Ovary (tissue), 9 donors: ENCODE measurements around the gene CCDC171. TPM values are rescaled to one million over a fixed set of nuclear protein-coding genes. Genes with fewer than 3 reads are reported as not detected.

Source experiments
- DNase-seq, 5 donors: peaks; one replicate each; pipeline ENCODE4 v3.0.0-alpha.2; 2019 to 2020
- H3K27ac ChIP-seq, 2 donors: fragments of 200-600 bp; one replicate each; pipeline versions ENCODE4 v1.5.1 to v1.8.0; 2019 to 2022
- H3K27me3 ChIP-seq: fragments of 200-600 bp; one replicate; pipeline ENCODE4 v1.8.0; 2022
- H3K36me3 ChIP-seq: fragments of 200-600 bp; sonication (generic); one replicate; pipeline ENCODE4 v1.5.1; 2019
- H3K4me1 ChIP-seq: one replicate; pipeline ENCODE4 v1.8.1; 2013; ENCODE audit warnings: mild to moderate bottlenecking, moderate library complexity; ENCODE audit not compliant: insufficient read depth
- H3K4me3 ChIP-seq: fragments of 200-600 bp; sonication (generic); one replicate; pipeline ENCODE4 v1.5.1; 2017
- H3K9me3 ChIP-seq, 2 donors: fragments of 200-600 bp in 1 of 2; sonication (generic) in 1 of 2; one replicate each; pipeline versions ENCODE4 v1.5.1 to v1.8.1; 2013 to 2019; ENCODE audit warnings: mild to moderate bottlenecking in 1 of 2, moderate library complexity in 1 of 2
- CTCF ChIP-seq, 3 donors: fragments of 450-650 bp in 2 of 3; fragments of 200-600 bp in 1 of 3; IDR thresholded peaks; one replicate each; pipeline versions ENCODE4 v1.5.1 to v1.8.0; 2016 to 2022; ENCODE audit warnings: antibody characterized with exemption in 3 of 3, mild to moderate bottlenecking in 1 of 3
- EP300 ChIP-seq: sonication (generic); formaldehyde crosslinking; IDR thresholded peaks from one replicate; pipeline ENCODE4 v1.6.1; 2017; ENCODE audit warnings: antibody characterized with exemption
- POLR2A ChIP-seq: fragments of 450-650 bp; IDR thresholded peaks from one replicate; pipeline ENCODE4 v1.6.1; 2017; ENCODE audit warnings: antibody characterized with exemption, mild to moderate bottlenecking, moderate library complexity
- WGBS, 3 donors: extraction: QIAGEN DNeasy Blood & Tissue Kit in 1 of 3; methylation state at CpG; one replicate each; pipeline versions ENCODE4 v1.1.5 to v1.1.7; 2013 to 2017; 5-methylcytosine and 5-hydroxymethylcytosine counted together
- intact Hi-C, 4 donors: fragments of 100-400 bp; cut with DNase I; formaldehyde crosslinking; loops; one replicate each; pipeline versions ENCODE4 v1.11.0 to v1.15.1; 2022 to 2023
- polyA plus RNA-seq, 2 donors: library from polyadenylated mRNA; stranded (reverse); fragments of 200-250 nt in 1 of 2; fragments of 350-450 nt in 1 of 2; fragmentation: Illumina TruSeq in 1 of 2; extraction: RNeasy Lipid Tissue Mini Kit (QIAGEN cat#74804) in 1 of 2; gene quantifications; one replicate each; pipeline ENCODE4 v1.2.3, GENCODE V29; 2013 to 2014
- total RNA-seq, 7 donors: library from RNA; depleted of rRNA in 2 of 7; stranded (reverse); fragments of >200 nt in 2 of 7; fragmentation: NEBNext Ultra II Directional in 3 of 7; extraction: Animal tissue kit (Norgen Biotek cat#: 25700) in 3 of 7; gene quantifications; one replicate each; pipeline versions ENCODE4 v1.1.0 to v1.2.4, GENCODE V29; 2016 to 2023
- donor health status: DM: no; HTN: no; CAD: no; lungs with moderate emphysema.
- donor health status: DM: no; HTN: no; CAD: no.
- donor health status: Bipolar disorder and iron deficiency.
- donor health status: DM: yes; HTN: yes; CAD: no.
- donor health status: DM: no; HTN: no; CAD: no.
- donor health status: DM: yes; HTN: yes; CAD: no.

Gene CCDC171
- total and polyA plus RNA-seq, 9 donors: 2.0 to 6.1 (median 5.0) TPM

GRCh38 chr9:15882883-15883282 is 330.0 kb downstream of the CCDC171 start:
- TF ChIP-seq POLR2A: no peak
- no peak for TF ChIP-seq EP300
- no peak for TF ChIP-seq CTCF (IDR thresholded peaks at IDR 0.05)
- intact Hi-C loops: no loop called here
- 96 to 100% (median 96%) methylated on average over 3 of the region's 3 CpGs for WGBS, 3 donors
- H3K27ac ChIP-seq: no peak overlapping the region
- no peaks in the 10 kb centered on the region for H3K27me3 ChIP-seq
- no peaks in the 10 kb centered on the region for H3K9me3 ChIP-seq
- no peaks in the 10 kb centered on the region for H3K4me1 ChIP-seq
- H3K4me3 ChIP-seq: no peak overlapping the region
- DNase-seq: no peak
- no peaks in the 10 kb centered on the region for H3K36me3 ChIP-seq

DNA sequence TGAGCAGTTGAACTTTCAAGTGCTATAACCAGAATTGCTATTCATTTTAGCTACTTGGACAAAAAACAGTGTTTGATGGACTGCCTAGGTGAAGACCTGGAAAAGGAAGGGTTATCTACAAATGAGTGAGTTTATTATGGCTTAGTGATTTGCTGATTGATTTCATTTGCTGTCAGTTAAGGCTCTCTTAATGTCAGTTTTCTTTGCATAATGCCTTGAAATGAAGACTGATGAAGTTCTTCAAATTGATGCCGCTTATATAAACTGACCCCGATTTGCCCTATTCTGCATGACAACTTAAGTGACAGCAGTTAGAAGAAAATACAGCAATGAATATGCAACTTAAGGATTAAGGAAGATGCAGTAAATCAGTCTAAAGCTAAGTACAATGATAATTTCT is 332.6 kb downstream of the CCDC171 start:
- Histone ChIP-seq H3K27ac (no peak overlapping the region), H3K36me3 (no peaks in the 10 kb centered on the region), H3K4me3 (no peak overlapping the region), H3K4me1 (no peaks in the 10 kb centered on the region), H3K9me3 (no peaks in the 10 kb centered on the region), H3K27me3 (no peaks in the 10 kb centered on the region)
- intact Hi-C loops: no loop called here
- TF ChIP-seq EP300 (no peak), CTCF (IDR thresholded peaks at IDR 0.05) (no peak), POLR2A (no peak)
- WGBS, 3 donors: 91 to 95% (median 91%) methylated on average over 2 of the region's 2 CpGs
- no peak for DNase-seq

DNA sequence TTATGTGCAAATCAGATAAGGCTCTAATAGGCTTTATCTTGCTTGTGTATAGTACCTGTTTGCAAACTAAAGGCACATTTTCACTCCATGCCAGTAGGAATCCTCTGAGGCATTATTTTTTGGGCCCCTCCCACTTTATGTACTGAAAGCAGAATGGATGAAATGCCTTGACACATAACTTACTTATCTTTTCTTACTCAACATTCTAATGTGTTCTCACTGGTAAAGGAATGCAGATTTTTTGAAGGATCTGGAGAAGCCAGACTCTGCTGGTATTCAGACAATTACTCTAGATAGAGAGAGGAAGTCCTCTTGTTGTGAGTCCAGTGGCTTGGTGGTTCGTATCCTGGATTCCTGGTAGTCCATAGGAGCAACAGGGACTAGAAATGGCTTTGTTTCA is 336.7 kb downstream of the CCDC171 start:
- Histone ChIP-seq H3K9me3 (no peaks in the 10 kb centered on the region), H3K4me3 (no peak overlapping the region), H3K27ac (no peak overlapping the region), H3K4me1 (no peaks in the 10 kb centered on the region), H3K36me3 (no peaks in the 10 kb centered on the region), H3K27me3 (no peaks in the 10 kb centered on the region)
- intact Hi-C loops: no loop called here
- 80 to 97% (median 87%) methylated on average over 1 of the region's 1 CpG for WGBS, 3 donors
- TF ChIP-seq POLR2A: no peak
- TF ChIP-seq EP300: no peak
- TF ChIP-seq CTCF (IDR thresholded peaks at IDR 0.05): no peak
- DNase-seq: no peak

- DNase-seq: no peak
- 85 to 97% (median 95%) methylated on average over 1 of the region's 1 CpG for WGBS, 3 donors
- TF ChIP-seq CTCF (IDR thresholded peaks at IDR 0.05) (no peak), EP300 (no peak), POLR2A (no peak)
- no peak overlapping the region for H3K27ac ChIP-seq
- no peaks in the 10 kb centered on the region for H3K4me1 ChIP-seq
- H3K9me3 ChIP-seq: no peaks in the 10 kb centered on the region
- no peak overlapping the region for H3K4me3 ChIP-seq
- intact Hi-C loops: no loop called here
- no peaks in the 10 kb centered on the region for H3K36me3 ChIP-seq
- no peaks in the 10 kb centered on the region for H3K27me3 ChIP-seq
Measured at GRCh38 chr9:15901572-15901971, 348.7 kb downstream of the CCDC171 start.

- Histone ChIP-seq H3K27ac (no peak overlapping the region), H3K27me3 (no peaks in the 10 kb centered on the region), H3K9me3 (no peaks in the 10 kb centered on the region), H3K36me3 (no peaks in the 10 kb centered on the region), H3K4me3 (no peak overlapping the region), H3K4me1 (no peaks in the 10 kb centered on the region)
- no peak for TF ChIP-seq CTCF (IDR thresholded peaks at IDR 0.05)
- TF ChIP-seq EP300: no peak
- TF ChIP-seq POLR2A: no peak
- DNase-seq: no peak
- intact Hi-C loops: no loop called here
- 42 to 77% (median 76%) methylated on average over 6 of the region's 6 CpGs for WGBS, 3 donors
Measured at GRCh38 chr9:15909297-15909696, 356.5 kb downstream of the CCDC171 start.
